HepG2 (cell line): ENCODE results near the gene SERPINF2. TPM values are rescaled to one million over a fixed set of nuclear protein-coding genes. Genes with fewer than 3 reads are reported as not detected.

Source experiments
- FLYWCH1 ChIP-seq: sonication (generic); formaldehyde crosslinking; IDR thresholded peaks from 2 replicates; pipeline ENCODE4 v1.8.1; 2023; ENCODE audit warnings: mild to moderate bottlenecking, missing genetic modification reagents
- MATR3 ChIP-seq: sonication (generic); formaldehyde crosslinking; IDR thresholded peaks from 2 replicates; pipeline ENCODE4 v1.4.0; 2020; ENCODE audit warnings: missing genetic modification reagents
- PITX1 ChIP-seq: sonication (generic); formaldehyde crosslinking; IDR thresholded peaks from 2 replicates; pipeline ENCODE4 v1.5.1; 2020; ENCODE audit warnings: mild to moderate bottlenecking, missing genetic modification reagents
- POLR2AphosphoS5 ChIP-seq: IDR thresholded peaks from 2 replicates; pipeline ENCODE4 v1.6.1; 2012; ENCODE audit warnings: low read depth, low read length
- RERE ChIP-seq: IDR thresholded peaks from 2 replicates; pipeline ENCODE4 v1.6.1; 2016; ENCODE audit warnings: low read depth, missing genetic modification reagents, missing compliant biosample characterization
- RXRA ChIP-seq: sonication (generic); formaldehyde crosslinking; IDR thresholded peaks from 2 replicates; pipeline ENCODE4 v1.5.1; 2020; ENCODE audit warnings: missing genetic modification reagents
- YY1 ChIP-seq: IDR thresholded peaks from 2 replicates; pipeline ENCODE4 v1.6.1; 2011; ENCODE audit warnings: low read length, low read depth, moderate library complexity, mild to moderate bottlenecking; ENCODE audit not compliant: insufficient read depth, insufficient replicate concordance
- ZMAT3 ChIP-seq: sonication (generic); formaldehyde crosslinking; conservative IDR thresholded peaks from 2 replicates; pipeline ENCODE4 v1.7.0; 2021; ENCODE audit warnings: missing genetic modification reagents
- polyA plus RNA-seq, 8 experiments: library from polyadenylated mRNA; depleted of rRNA in 3 of 8; stranded (reverse) in 7 of 8; unstranded in 1 of 8; fragments of >200 nt; fragmentation: Illumina TruSeq in 4 of 8; extraction: Trizol in 4 of 8; gene quantifications; 2 replicates each; pipeline versions ENCODE4 v1.2.1 to v1.2.3, GENCODE V29; 2011 to 2016; ENCODE audit warnings: low read depth in 4 of 8, missing spikeins in 1 of 8, mixed read lengths in 1 of 8; ENCODE audit not compliant: insufficient read depth in 1 of 8
- total RNA-seq, 5 experiments: library from RNA; depleted of rRNA; stranded (reverse); fragments of >200 nt; fragmentation: Illumina TruSeq; extraction: Trizol; gene quantifications; 2 replicates each; pipeline ENCODE4 v1.2.3, GENCODE V29; 2016; ENCODE audit warnings: low read depth in 1 of 5
- TF ChIP-seq, protein P1 (sequence below), 2 experiments: sonication (generic) in 1 of 2; formaldehyde crosslinking in 1 of 2; IDR thresholded peaks; 2 replicates each; pipeline versions ENCODE4 v1.4.0 to v1.6.1; 2016 to 2020; ENCODE audit warnings: borderline replicate concordance in 1 of 2, low read depth in 1 of 2, mild to moderate bottlenecking in 1 of 2, missing genetic modification reagents in 1 of 2
- TF ChIP-seq, protein P2 (sequence below): sonication (generic); formaldehyde crosslinking; IDR thresholded peaks from 2 replicates; pipeline ENCODE4 v1.5.1; 2020; ENCODE audit warnings: mild to moderate bottlenecking, missing genetic modification reagents, moderate library complexity
- TF ChIP-seq, protein P3 (sequence below): IDR thresholded peaks from 2 replicates; pipeline ENCODE4 v1.6.1; 2016; ENCODE audit warnings: mild to moderate bottlenecking

Gene SERPINF2
- total and polyA plus RNA-seq, 2 of the 13 experiments (the other 11 are each of a cell fraction or from before 2014, with no cell fraction given) = 309 to 548 TPM

DNA sequence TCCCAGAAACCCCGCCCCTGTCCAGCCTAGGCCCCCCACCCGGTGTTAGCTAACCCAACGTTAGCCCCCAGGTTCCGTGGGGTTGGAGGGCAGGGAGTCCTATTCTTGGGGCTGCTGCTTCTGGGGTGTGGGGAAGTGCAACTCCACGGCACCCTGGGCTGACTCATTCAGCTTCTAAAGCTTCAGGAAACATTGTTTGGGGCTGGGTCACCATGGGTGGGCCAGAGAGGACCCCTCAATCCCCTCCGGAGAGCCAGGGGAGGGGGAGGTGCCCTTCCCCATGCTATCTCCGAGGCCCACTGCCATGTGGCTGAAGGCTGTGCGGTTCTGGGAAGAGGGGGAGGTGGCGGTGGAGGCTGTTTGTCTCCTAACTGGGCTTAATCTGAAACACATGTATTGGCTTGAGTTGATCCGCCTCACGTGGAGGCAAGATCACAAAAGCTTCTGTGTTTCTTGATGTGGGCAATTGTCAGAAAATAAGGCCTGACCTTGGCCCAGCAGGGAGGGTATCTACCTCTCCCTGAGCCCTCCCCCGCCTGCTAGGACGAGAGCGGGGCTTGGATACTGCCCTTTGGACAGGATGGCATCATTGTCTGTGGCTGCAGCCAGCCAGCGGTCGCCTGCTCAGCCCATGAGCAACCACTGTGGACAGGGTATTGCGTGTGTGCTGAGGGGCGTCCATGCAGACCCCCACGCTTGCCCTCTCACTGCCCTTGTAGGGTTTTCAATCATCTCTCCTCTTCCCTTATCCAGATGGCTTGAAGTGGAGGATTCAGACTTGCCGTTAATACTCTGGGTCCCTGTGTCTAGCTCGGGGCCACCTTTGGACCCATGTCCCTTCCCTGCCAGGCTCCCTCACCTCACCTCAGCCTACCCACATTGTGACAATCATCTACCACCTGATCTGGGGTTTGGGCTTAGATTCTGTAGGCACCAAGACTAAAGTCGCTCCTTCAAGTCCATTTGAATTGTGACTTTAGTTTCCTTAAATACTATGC, 20.5 kb downstream of the SERPINF2 start (continued):
- TF ChIP-seq, protein P1, sequence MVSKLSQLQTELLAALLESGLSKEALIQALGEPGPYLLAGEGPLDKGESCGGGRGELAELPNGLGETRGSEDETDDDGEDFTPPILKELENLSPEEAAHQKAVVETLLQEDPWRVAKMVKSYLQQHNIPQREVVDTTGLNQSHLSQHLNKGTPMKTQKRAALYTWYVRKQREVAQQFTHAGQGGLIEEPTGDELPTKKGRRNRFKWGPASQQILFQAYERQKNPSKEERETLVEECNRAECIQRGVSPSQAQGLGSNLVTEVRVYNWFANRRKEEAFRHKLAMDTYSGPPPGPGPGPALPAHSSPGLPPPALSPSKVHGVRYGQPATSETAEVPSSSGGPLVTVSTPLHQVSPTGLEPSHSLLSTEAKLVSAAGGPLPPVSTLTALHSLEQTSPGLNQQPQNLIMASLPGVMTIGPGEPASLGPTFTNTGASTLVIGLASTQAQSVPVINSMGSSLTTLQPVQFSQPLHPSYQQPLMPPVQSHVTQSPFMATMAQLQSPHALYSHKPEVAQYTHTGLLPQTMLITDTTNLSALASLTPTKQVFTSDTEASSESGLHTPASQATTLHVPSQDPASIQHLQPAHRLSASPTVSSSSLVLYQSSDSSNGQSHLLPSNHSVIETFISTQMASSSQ (IDR thresholded peaks at IDR 0.05; ENCODE audit: low read depth) = peak; percentile 44; the same call in 1 of the 2 replicates
- TF ChIP-seq, protein P1 (CRISPR knock-in tag; IDR thresholded peaks at IDR 0.05; ENCODE audit: borderline replicate concordance) = peak; percentile 82; the same call in 1 of the 2 replicates
- TF ChIP-seq PITX1 (CRISPR knock-in tag) = peak; percentile 97
- no peak for TF ChIP-seq FLYWCH1 (CRISPR knock-in tag)
- TF ChIP-seq MATR3 (CRISPR knock-in tag) = no peak
- TF ChIP-seq RERE (CRISPR knock-in tag) = peak; percentile 80
- peak; percentile 53 for TF ChIP-seq YY1
- peak; percentile 44; the same call in 1 of the 2 replicates for TF ChIP-seq ZMAT3
- TF ChIP-seq POLR2AphosphoS5 = peak; percentile 77
- TF ChIP-seq, protein P2, sequence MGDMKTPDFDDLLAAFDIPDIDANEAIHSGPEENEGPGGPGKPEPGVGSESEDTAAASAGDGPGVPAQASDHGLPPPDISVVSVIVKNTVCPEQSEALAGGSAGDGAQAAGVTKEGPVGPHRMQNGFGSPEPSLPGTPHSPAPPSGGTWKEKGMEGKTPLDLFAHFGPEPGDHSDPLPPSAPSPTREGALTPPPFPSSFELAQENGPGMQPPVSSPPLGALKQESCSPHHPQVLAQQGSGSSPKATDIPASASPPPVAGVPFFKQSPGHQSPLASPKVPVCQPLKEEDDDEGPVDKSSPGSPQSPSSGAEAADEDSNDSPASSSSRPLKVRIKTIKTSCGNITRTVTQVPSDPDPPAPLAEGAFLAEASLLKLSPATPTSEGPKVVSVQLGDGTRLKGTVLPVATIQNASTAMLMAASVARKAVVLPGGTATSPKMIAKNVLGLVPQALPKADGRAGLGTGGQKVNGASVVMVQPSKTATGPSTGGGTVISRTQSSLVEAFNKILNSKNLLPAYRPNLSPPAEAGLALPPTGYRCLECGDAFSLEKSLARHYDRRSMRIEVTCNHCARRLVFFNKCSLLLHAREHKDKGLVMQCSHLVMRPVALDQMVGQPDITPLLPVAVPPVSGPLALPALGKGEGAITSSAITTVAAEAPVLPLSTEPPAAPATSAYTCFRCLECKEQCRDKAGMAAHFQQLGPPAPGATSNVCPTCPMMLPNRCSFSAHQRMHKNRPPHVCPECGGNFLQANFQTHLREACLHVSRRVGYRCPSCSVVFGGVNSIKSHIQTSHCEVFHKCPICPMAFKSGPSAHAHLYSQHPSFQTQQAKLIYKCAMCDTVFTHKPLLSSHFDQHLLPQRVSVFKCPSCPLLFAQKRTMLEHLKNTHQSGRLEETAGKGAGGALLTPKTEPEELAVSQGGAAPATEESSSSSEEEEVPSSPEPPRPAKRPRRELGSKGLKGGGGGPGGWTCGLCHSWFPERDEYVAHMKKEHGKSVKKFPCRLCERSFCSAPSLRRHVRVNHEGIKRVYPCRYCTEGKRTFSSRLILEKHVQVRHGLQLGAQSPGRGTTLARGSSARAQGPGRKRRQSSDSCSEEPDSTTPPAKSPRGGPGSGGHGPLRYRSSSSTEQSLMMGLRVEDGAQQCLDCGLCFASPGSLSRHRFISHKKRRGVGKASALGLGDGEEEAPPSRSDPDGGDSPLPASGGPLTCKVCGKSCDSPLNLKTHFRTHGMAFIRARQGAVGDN (CRISPR knock-in tag) = peak; percentile 95
- peak; percentile 96 for TF ChIP-seq RXRA (CRISPR knock-in tag)
- TF ChIP-seq, protein P3, sequence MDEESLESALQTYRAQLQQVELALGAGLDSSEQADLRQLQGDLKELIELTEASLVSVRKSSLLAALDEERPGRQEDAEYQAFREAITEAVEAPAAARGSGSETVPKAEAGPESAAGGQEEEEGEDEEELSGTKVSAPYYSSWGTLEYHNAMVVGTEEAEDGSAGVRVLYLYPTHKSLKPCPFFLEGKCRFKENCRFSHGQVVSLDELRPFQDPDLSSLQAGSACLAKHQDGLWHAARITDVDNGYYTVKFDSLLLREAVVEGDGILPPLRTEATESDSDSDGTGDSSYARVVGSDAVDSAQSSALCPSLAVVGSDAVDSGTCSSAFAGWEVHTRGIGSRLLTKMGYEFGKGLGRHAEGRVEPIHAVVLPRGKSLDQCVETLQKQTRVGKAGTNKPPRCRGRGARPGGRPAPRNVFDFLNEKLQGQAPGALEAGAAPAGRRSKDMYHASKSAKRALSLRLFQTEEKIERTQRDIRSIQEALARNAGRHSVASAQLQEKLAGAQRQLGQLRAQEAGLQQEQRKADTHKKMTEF = peak; percentile 93
